GM12874 (cell line): ENCODE results near the gene GHR.
A peak's percentile ranks its signal among the peaks of the same experiment; 100 is the strongest.

ENCODE experiments used
- TF ChIP-seq, protein P1 (sequence below): IDR thresholded peaks from 2 replicates; pipeline ENCODE4 v1.5.1; 2011; ENCODE audit warnings: low read depth, mild to moderate bottlenecking, control low read depth, low read length, moderate library complexity; ENCODE audit not compliant: insufficient read depth

GHR gene

DNA sequence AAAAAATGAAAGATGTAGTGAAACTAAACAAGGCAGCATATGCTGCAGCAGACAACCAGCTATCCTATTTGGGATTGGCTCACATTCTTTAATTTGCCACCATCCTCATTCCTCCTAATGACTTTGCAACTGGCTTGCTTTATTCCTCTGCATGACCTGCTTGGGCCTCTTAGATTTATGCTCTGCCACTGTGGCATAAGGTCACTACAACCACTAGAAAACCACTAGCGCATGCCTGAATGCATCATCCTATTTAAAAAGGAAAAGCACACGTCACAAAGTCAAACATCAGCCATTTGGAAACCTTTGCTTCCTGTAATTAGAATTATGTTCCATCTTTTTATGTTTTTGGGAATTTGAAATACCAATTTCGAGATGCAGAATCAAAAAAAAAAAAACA lies 292.5 kb downstream of the GHR start:
- TF ChIP-seq, protein P1, sequence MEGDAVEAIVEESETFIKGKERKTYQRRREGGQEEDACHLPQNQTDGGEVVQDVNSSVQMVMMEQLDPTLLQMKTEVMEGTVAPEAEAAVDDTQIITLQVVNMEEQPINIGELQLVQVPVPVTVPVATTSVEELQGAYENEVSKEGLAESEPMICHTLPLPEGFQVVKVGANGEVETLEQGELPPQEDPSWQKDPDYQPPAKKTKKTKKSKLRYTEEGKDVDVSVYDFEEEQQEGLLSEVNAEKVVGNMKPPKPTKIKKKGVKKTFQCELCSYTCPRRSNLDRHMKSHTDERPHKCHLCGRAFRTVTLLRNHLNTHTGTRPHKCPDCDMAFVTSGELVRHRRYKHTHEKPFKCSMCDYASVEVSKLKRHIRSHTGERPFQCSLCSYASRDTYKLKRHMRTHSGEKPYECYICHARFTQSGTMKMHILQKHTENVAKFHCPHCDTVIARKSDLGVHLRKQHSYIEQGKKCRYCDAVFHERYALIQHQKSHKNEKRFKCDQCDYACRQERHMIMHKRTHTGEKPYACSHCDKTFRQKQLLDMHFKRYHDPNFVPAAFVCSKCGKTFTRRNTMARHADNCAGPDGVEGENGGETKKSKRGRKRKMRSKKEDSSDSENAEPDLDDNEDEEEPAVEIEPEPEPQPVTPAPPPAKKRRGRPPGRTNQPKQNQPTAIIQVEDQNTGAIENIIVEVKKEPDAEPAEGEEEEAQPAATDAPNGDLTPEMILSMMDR, result no peak

DNA sequence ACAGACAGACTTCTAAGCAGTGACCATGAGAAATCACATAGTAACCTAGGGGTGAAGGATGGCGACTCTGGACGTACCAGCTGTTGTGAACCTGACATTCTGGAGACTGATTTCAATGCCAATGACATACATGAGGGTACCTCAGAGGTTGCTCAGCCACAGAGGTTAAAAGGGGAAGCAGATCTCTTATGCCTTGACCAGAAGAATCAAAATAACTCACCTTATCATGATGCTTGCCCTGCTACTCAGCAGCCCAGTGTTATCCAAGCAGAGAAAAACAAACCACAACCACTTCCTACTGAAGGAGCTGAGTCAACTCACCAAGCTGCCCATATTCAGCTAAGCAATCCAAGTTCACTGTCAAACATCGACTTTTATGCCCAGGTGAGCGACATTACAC lies 295.4 kb downstream of the GHR start:
- TF ChIP-seq, protein P1, result no peak

DNA sequence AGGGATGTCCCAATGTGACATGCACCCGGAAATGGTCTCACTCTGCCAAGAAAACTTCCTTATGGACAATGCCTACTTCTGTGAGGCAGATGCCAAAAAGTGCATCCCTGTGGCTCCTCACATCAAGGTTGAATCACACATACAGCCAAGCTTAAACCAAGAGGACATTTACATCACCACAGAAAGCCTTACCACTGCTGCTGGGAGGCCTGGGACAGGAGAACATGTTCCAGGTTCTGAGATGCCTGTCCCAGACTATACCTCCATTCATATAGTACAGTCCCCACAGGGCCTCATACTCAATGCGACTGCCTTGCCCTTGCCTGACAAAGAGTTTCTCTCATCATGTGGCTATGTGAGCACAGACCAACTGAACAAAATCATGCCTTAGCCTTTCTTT lies 295.8 kb downstream of the GHR start:
- TF ChIP-seq, protein P1, result no peak

DNA sequence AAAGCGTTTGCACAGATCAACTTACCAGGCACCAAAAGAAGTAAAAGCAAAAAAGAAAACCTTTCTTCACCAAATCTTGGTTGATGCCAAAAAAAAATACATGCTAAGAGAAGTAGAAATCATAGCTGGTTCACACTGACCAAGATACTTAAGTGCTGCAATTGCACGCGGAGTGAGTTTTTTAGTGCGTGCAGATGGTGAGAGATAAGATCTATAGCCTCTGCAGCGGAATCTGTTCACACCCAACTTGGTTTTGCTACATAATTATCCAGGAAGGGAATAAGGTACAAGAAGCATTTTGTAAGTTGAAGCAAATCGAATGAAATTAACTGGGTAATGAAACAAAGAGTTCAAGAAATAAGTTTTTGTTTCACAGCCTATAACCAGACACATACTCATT lies 297.0 kb downstream of the GHR start:
- TF ChIP-seq, protein P1, result no peak

DNA sequence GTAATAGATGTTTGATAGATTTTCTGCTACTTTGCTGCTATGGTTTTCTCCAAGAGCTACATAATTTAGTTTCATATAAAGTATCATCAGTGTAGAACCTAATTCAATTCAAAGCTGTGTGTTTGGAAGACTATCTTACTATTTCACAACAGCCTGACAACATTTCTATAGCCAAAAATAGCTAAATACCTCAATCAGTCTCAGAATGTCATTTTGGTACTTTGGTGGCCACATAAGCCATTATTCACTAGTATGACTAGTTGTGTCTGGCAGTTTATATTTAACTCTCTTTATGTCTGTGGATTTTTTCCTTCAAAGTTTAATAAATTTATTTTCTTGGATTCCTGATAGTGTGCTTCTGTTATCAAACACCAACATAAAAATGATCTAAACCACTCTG lies 298.2 kb downstream of the GHR start:
- TF ChIP-seq, protein P1, result no peak

DNA sequence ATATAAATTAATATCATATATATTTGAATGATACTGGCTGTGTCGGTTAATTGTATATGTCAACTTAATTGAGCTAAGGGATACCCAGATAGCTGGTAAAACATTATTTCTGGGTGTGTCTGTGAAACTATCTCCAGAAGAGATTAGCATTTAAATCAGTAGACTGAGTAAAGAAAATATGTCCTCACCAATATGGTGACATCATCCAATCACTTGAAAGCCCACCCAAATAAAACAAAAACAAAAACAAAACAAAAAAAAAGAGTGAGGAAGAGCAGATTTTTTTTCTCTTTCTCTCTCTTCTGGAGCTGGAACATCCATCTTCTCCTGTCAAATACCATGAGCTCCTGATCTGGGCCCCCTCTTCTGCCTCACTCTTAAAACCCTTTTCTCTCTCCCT lies 317.7 kb downstream of the GHR start:
- TF ChIP-seq, protein P1, result no peak

DNA sequence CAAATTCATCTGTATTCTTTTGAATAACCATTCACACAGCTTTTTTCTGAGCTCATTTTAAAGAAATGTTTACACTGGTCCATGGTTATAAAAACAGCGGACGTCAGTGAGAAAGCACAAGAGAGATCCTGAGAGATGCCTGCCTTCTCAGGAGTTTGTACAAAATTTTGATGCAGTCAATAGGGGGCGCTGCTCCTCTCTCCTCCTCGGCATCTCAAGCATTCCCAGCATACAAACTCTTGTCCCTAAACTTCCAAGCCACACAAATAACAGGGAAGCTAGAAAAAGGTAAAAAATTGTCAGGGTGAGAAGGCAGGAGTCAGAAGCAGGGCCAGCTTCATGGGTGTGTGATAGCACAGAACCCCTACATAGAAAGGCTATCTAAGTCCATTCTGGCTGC lies 322.2 kb downstream of the GHR start:
- TF ChIP-seq, protein P1, result peak; percentile 47

- TF ChIP-seq, protein P1, result no peak
Observed at GRCh38 chr5:42745856-42746255, 322.6 kb downstream of the GHR start.
